GM18526 (cell line): Measurements from ENCODE around the gene SIN3A.
A peak's percentile ranks its signal among the peaks of the same experiment; 100 is the strongest.

Experiments
- POLR2A ChIP-seq: IDR thresholded peaks from 3 replicates; pipeline ENCODE4 v1.6.1; 2011; ENCODE audit not compliant: insufficient read length; ENCODE audit errors: extremely low read depth

SIN3A gene

GRCh38 chr15:75349851-75350588 lies 101.5 kb downstream of the SIN3A start:
- TF ChIP-seq POLR2A, result peak; percentile 20

DNA sequence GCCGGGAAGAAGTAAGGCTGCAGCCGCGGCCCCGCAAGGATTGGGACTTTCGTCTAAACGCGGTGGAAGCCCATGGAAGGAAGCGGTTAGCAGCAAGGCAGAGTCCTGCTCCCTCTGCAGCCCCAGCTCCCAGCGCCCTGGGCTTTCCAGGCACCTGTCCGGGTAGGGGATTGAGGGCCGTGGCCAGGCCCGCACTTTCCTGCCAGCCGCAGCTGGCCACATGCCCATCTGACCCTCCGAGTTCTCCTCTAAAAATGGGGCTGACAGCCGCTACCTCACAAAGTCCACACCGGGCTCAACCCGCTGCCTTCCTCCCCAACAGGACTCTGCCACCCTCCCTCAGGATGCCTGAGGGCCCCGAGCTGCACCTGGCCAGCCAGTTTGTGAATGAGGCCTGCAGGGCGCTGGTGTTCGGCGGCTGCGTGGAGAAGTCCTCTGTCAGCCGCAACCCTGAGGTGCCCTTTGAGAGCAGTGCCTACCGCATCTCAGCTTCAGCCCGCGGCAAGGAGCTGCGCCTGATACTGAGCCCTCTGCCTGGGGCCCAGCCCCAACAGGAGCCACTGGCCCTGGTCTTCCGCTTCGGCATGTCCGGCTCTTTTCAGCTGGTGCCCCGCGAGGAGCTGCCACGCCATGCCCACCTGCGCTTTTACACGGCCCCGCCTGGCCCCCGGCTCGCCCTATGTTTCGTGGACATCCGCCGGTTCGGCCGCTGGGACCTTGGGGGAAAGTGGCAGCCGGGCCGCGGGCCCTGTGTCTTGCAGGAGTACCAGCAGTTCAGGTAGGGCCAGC lies 102.7 kb downstream of the SIN3A start:
- no peak for TF ChIP-seq POLR2A

DNA sequence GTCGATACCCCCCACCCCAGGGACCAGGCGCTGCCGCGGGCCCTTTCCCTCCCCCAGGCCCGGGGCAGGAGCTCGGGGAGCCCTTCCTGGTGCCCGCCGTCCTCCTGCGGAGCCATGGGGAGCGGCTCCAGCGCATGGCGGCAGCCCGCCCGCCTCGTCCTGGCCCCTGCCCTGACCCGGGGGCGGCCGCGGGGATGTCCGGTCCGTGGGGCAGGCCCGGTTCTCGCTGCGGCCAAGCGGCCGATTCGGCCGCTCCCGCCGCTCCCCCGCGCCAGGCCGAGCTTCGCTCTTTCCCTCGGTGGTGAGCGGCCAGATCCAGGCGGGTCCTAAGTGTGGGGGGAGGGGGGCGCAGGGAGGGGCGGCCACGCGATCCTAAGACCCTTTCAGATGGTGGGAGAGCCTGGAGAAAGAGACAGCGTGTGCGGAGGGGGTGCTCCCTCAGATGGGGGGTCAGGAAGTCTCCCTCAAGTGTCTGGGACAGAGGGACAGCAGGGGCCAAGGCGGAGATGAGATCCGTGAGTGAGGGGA lies 103.4 kb downstream of the SIN3A start:
- TF ChIP-seq POLR2A, result no peak

DNA sequence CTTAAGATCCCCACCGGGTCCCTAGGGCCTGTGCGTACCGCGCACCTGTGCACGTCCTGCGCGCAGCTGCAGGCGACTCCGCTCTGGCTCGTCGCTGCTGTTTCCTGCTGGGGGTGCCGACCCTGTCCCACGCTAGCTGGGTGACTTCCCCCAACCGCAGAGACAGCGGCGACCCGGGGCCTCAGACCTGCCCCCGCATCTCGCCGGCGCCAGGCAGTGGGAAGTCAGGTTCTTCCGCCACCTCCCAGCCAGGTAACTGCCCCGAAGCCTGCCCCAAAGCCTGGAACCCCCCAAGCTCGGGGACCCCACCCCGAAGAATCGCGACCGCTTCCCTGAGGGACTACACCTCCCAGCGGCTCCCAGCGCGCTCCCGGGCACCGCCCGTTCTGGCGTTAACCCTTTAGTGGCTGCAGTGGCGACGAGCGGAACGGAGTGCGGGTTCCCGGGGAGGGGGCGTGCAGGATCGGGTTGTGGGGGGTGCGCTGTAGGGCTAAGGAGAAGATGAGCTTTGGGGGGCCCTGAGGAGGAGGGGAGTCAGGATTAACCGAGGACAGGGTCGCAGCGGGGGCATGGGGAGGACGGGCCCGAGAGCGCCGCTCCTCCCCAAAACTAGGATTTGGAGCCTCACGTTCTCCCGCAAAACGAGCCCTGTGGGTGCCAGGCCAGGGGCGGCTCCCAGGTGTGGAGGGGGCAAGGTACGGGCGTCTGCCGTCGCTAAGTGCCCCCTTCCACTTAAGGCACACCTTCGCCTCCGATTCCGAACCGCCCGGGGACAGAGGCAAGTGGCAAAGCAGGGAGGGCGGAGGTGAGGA lies 104.1 kb downstream of the SIN3A start:
- no peak for TF ChIP-seq POLR2A

DNA sequence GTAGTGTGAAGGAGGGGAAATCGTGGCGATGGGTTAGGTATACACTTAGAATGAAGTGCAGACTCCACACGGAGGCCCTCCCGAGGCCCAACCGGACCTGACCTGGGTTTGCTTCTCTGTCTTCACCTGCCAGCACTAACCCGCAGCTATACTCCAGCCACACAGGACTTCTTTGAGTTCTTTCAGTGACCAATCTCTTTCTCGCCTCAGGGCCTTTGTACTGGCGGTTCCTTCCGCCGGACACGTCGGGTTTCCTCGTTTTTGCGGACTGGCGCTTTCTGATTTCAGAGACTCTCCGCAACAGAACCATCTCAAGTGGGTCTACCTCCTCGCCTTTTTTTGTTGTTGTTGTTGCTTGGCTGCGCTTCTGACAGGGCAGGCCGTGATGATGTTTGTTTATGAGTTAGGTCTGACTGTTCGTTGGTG lies 104.7 kb downstream of the SIN3A start, which contains the start of gene NEIL1:
Gene NEIL1, plus strand, starts transcription at position 244 of the 426 bp plus-strand sequence. CDS start 1,867 bp downstream, outside the sequence.
- TF ChIP-seq POLR2A, result no peak

DNA sequence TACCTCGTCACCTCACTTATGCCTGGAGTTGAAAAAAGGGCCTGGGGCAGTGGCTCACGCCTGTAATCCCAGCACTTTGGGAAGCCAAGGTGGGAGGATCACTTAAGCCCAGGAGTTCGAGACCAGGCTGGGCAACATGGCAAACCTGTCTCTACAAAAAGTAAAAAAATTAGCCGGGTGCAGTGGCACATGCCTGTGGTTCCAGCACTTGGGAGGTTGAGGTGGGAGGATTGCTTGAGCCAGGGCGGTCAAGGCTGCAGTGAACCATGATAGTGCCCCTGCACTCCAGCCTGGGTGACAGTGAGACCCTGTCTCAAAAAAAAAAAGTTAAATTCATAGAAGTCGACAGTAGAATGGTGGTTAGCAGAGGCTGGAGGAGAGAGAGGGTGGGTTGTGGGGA lies 109.3 kb downstream of the SIN3A start:
- TF ChIP-seq POLR2A, result no peak

- no peak for TF ChIP-seq POLR2A
Measured at GRCh38 chr15:75339531-75340240, 111.8 kb downstream of the SIN3A start.

- no peak for TF ChIP-seq POLR2A
Measured at GRCh38 chr15:75338661-75339240, 112.7 kb downstream of the SIN3A start.

- peak; percentile 54 for TF ChIP-seq POLR2A
Measured at GRCh38 chr15:75335705-75336355, 115.7 kb downstream of the SIN3A start, which contains the start of gene COMMD4. COMMD4 (plus strand) TSS chr15:75336063; CDS start chr15:75336090, 27 bp downstream.

GRCh38 chr15:75335313-75335704 lies 116.2 kb downstream of the SIN3A start:
- no peak for TF ChIP-seq POLR2A

DNA sequence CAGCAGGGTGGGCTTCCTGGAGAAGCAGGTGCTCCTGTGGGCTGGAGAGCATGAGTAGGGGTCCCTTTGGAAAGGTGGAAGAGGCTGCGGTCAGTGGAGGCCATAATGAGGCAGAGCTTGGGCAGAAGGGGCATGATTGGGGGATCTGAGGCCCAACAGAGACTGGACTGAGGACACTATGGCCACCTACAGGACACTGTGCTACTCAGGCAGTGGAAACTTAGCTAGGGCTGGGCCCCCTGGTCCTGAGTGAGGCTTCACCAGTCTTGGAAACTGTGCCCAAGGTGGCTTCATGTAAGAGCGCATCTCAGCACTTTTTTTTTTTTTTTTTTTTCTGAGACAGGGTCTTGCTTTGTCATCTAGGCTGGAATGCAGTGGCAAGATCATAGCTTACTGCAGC lies 121.9 kb downstream of the SIN3A start:
- TF ChIP-seq POLR2A, result no peak

DNA sequence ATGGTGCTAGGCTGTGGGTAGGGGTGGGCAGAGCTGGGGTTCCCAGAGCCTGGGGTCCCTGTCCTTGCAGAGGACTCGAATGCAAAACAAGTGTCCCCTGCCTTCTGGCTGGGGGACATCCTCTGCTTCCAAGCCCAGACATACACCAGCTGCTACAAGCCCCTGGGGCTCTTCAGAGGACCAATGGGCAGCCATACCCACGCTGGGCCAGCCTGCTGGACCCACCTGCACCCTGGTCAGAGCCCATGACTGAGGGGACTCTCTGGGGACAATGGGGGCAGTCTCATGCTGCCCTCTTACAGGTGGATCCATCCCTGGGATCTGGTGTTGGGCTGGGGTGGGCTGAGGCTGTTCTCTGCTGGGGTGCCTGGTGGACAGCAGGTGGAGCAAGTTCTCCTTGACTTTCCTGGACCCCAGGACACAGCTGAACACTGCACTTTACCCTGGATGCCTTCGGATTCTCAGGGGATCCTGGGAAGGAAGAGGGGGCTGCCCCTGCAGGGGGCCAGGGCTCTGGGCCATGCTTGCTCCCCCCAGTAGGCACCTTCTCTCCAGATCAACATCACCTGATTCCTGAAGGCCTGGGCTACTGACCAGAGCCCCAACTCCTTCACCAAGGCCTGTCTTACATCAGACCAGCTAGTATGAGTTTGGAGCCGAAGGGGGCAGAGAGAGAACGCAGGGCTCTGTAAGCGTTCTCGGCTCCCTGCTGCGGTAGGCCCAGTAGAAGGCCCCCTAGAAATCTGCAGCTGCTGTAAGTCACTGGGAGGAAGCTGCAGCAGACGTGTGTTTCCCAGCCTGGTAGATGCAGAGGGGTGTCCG lies 122.8 kb downstream of the SIN3A start:
- no peak for TF ChIP-seq POLR2A

DNA sequence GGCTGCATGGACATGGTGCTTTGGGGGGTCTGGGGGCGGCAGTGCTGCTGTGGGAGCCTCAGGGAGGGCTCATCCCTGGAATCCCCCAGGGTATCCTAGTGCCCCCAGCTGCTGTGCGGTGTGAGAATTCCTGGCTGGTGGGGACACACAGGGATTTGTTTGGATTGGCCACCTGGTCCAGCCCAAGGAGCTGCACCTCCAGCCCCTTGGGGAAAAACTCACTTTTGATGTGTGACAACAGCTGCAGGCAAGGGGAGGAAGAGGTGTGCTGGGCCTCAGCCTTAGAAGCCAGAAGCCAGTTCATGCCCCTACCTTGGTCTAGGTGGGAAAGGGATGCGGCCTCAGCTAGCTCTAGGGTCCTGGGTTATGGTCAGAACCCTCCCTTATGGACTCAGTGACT lies 124.0 kb downstream of the SIN3A start:
- no peak for TF ChIP-seq POLR2A
